Measurements from ENCODE around the gene CRADD.

The CRADD gene

DNA sequence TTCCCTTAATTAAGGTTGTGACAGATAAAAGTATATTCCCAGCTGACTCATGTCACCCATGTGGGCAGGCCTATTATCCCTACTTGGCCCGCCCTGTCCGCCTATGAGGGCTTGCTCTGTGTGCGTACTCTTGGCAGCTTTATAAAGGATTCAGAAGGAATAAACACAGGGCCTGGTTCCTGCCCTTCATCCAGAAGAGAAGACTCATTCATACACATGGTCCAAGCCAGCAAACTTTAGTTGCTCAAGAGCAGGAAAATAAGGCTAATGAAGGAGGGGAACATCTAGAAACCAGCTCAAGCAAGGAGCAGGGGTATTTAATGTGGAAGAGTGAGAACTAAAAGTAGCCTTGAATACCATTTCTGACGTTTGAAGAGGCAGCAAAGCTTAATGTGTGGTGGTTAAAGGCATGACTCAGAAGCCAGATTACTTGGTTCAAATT, 141.9 kb downstream of the CRADD start:
- DNase-seq = no peak

DNA sequence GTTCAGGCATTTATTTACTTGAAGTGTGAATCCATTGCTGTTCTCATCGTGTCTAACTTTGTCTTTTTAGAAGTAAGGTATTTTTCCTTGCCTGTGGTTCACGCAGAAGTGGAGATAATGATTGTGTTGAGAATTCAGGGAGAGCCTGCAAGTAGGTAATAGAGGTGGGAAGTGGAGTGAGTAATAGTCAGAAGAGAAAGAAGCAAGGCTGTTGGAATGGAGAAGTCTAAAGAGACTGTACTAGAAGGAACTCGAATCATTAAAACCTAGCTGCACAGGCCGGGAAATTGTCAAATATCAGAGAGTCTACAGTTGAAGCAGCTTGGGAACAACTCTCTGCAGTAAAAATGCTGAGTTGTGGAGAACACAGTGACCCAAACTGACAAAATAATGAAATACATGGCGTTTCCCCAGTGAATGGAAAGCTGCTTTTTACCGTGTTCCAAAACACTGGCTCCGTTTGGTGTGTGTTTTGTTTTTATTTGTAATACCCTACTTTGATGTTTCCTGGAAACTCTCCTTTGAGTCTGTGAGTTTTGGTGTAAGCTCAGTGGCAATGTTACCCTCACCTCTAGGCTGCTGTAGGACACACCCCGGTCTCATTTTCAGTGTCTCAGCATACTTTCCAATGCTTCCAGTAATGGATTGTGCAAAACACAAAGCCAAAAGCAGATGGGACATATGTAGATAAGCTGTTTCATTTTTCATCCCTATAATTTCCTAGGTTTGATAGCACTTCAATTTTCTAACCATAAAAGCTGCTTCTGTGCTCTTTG, 146.6 kb downstream of the CRADD start:
- DNase-seq = no peak

DNA sequence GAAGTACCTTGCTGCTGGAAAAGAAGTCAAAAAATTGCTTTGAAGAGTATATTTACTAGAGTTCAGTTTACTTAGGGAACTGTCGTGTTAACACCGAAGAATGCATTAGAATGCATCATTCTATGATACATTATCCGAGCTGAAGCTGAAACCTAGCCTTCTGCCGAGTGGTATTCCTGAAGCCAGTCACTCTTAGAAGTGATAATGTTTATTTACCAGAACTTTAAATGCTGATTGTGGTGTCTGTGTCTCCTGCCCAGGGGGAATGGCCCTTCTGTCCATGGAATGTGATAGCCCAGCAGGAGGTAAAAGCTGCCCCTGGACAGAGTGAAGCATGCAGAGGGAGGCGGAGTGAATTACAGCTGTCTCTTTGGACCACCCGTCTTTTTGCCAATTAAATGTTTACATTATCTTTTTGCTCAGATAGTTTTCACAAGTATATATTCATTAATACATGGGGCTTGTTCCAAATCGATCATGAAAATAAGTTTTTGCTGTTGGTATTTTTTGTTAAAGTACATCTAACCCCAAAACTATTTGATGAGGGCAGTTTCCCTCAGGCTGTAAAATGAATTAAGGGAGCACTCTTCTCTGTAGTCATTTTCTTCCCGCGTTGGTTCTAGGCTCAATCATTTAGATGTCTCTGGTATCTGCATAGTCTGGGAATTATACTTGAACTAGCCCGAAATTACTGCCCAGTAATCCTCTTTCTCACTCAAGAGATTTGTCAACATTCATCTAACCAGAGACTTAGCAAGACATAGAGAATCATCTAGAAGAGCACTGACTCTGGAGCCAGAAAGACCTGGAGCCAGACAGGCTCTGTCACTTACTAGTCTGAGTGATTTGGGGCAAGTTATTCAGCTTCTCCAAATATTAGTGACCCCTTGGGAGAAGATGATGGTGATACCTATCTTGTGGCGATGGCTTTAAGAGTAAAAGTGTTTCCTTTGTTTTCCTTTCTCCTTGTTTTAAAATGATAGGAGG, 147.6 kb downstream of the CRADD start:
- DNase-seq = no peak

DNA sequence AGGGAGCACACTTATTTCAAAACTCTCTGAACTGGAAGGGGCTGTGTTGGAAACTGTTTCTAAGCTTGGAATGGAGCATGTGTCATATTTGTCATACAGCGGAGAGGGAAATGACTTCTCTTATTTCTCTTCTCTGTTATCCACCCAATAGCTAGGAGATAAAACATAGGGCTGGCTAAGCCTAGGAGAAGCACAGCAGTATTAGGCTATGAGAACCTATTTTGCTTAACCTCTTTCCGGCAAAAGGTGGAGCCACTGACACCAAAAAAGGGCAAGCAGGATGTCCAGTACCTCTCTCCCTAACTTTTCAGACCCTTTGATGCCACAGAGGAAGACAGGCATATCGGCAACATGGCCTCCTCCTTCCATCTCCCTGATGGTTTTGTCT, 148.3 kb downstream of the CRADD start:
- no peak for DNase-seq

DNA sequence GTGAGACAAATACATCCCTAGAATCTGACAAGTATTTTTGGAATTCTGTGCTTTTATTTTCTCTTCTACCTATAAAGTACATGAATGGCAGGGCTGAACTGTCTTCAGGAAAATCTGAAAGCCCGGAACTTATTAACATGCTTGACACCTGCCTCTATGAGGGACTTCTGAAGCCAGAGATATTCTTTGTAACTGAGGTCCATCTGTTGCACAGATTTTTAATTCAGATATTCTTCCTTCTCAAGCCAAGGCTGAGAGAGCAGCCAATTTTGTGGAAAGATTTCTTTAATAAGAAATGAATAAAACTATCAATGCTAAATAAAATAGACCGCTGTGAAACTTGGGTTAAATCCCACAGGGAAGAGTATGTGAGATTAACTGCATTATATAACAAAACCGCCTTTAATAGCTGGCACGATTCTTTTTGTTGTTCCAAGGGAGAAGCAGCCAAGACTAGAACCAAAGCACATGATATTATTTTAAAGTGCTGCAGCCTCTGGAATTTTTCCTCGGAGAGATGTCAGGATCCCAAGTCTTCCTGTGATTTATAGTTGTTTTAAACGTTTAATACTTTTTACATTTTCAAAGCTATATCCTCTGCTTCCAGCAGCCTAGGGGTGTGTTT, 148.9 kb downstream of the CRADD start:
- no peak for DNase-seq

DNA sequence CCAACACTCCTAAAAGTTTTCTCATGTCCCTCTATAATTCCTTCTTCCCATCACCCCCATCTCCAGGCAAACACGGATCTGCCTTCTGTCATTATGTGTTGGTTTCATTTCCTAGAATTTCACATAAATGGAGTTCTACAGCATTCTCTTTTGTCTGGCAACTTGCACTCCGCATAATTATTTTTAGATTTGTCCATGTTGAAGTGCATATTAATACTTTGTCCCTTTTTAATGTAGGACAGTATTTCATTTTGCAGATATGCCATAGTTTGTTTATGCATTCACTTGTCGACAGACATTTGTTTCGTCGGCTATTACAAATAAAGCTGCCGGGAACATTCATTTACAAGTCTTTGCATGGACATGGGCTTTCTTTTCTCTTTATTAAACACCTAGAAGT, 150.0 kb downstream of the CRADD start:
- DNase-seq = no peak

DNA sequence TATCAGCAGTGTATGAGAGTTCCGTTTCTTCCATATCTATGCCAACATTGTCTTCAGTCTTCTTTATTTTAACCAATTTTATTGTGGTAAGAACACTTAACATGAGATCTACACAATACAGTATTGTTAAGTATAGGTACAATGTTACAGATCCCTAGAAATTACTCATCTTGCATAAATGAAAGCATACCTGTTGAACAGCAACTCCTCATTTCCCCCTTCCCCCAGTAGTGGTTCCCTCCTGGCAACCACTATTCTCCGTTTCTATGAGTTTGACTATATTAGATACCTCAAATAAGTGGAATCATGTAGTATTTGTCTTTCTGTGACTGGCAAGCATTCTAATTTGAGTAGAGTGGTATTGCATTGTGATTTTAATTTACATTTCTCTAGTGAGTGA, 150.5 kb downstream of the CRADD start:
- DNase-seq = peak; percentile 0

DNA sequence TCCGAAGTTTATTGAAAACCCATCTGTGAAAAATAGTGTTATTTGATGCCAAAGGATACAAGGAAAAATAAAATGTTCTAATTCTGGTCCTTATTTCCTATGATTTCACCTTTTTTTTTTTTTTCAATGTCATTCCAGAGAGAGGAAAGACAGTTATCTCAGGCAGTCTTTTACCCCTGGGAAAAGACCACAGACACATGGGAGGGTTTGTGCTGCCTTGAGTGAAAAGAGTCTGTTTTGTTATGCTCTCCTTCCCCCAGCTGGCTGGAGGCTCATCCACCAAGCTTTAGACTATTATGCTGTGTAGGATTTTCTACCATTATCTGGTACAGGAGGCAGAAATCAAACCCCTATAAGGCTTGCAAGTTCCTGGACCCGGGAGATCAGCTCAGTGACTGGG, 151.8 kb downstream of the CRADD start:
- DNase-seq = no peak

DNA sequence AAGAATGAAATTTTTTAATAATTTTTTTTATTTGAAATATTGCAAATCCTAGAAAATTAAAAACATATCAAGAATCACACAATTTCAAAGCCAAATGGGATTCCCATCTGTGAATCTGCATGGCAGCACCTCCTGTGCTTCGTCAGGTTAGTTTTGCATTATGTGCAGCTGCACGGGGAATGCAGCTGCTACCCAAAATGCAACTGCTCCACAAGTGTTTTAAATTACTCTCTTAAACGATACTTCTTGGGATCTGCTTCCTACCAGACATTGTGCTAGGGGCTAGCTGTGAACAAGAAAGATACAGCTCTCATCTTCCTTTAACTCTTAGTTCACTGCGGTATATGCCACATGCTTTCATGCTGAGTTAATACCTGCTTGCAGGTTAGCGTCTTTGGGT, 154.2 kb downstream of the CRADD start:
- DNase-seq = no peak

DNA sequence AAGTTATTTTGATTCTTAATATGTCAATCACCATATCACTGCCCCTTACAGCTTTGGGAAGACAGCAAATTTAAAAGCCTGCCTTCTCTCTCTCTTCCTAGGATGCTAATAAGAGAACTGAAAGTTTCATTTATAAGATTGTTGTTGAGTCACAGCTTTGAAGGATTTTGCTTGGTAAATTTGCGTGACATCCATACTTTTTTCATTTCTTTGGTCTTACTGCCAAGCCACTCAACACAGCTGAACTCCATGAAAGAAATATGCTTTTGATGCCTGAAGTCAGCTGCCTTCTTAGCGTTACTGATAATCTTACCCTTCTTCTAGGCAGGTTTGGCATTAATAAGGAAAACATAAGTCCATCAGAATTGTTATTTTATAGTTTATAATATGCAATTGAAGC, 155.0 kb downstream of the CRADD start:
- DNase-seq = no peak

DNA sequence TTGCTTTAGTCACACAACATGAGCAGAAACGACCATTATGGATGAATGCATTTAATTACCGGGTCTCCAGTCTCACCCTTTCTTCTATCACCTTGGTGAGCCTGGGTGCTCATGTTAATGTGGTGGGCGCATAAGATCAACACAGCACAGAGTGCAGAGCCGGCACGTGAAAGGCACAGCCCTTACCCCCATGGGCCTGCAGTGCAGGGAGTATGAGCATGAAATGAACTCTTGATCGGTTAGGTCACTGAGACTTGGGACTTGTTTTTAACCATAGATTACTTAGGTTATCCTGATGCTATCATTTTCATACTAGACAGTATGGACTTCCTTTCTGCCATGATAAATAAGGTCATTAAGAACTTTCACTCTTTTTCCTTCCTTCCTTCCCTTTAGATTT, 156.8 kb downstream of the CRADD start:
- no peak for DNase-seq

DNA sequence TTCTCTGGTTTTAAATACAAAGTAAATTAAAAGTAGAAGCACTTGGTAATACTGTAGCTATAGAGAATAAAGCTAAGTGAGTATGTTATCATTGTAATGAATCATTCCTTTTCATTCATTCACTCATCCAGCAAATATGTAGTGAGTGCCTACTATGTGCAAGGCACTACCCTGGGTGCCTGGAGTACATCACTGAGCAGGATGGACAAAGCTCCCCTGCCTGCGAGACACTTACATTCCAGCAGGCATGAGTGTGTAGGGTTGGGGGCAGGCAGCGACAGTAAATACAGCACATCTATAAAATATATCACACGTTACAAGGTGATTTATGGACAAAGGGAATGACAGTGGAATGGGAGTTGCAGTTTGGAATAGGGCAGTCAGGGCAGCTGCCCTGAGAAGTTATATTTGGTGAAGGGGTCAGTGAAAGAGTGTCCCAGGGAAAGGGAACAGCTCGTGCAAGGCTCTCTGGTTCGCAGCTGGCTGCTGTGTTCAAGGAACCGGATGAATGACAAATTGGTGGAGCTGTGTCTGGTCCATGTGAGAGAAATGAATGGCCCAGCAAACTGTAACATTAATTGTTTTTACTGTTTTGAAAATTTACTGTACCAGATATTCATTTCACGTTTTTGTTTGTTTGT, 159.6 kb downstream of the CRADD start:
- no peak for DNase-seq

DNA sequence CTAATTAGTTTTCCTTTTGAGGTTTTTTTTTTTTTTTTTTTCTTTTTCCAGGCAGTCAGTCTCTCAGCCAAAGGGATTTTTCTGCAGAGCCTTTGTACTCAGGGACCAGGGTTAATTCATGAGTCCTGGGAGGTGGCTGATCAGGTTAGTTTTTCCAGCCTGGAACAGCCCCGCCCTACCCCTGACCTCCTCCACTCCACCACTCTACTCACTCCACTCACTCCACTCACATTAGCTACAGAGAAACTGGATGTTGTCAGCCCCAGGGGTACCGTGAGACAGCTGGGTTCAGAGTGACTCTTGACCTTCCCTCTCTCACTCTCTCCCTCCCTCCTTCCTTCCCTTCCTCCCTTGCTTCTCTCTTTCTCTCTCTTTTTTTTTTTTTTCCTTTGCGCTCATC, 161.0 kb downstream of the CRADD start:
- no peak for DNase-seq

DNA sequence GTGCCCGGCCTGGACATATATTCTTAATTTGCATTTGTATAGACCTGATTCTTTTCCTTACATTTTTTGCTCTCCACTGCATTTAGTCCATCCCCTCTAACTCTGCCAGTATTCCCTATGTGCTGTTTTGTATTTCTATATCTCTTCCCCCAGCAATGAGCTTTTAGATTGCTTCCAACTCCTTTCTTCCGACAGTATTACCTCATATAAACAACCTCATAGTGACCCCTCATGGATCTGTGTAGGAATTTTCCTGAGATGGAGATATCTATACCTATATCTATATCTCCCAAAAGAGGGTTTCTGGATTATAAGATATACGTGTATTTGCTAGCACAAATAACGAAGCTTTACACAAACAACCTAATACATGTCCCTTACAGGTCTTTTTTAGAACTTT, 161.9 kb downstream of the CRADD start:
- no peak for DNase-seq

DNA sequence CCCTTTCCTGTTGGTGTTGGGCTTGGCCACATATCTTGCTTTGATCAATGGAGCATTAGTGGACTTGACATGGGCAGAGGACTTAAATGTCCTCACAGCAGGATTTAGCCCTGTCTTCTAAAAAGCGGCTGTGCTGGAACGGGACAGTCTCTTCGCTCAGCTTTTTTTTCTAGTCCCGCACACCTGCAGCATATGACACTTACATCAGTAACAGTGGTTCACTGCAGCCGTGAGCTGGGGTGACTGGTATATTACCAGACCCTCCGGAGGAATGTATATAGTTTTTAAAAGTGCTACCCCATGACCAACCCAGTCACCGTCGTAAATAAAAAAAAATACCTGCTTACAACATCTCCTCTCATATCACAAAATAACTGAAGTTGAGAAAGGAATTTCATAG, 164.5 kb downstream of the CRADD start:
- no peak for DNase-seq

DNA sequence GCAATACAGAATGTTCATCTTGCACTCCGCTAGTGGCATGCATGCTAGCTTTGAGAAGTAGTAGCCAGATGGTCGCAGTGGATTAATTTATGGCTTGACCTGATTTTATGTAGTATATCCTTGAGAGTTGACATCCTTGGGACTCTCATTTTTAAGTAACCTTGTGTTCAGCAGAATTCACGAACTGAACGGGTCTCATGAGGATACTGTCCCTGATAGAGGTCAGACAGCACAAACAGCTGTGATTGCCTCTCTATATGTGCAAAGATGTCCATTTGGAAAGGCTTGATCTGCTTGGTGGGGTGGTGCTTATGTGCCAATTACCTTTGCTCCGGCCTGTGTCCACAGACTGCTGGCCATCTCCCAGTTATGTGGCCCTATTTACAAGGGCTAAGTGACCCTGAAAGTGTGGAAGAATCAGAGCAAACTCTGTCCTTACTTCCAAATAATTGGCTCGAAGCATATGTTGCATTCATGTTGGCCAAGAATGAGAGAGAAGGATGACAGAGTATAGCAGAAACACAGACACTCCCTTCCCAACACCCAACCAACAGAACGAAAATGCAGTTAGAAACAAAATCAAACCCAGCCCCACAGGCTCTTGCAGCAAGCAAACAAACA, 167.1 kb downstream of the CRADD start:
- no peak for DNase-seq

DNA sequence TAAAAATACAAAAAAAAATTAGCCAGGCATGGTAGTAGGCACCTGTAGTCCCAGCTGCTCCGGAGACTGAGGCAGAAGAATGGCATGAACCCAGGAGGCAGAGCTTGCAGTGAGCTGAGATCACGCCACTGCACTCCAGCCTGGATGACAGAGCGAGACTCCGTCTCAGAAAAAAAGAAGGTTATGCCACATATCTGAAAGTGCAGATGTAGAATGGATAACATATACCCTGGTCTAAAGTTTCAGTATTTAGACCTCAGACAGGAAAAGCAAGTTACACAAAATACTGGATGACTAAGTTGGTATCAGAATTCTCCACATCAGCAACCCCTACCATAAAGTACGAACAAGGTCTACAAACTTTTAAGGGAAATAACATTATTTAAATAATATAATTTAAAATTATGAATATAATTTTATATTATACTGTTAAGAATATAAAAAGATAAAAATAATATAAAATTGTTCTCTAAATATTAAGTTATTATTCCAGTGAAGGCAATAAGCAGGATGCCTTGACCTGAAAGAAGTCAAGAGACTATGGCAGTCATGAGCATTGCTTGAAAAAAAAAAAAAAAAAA, 169.9 kb downstream of the CRADD start:
- no peak for DNase-seq

DNA sequence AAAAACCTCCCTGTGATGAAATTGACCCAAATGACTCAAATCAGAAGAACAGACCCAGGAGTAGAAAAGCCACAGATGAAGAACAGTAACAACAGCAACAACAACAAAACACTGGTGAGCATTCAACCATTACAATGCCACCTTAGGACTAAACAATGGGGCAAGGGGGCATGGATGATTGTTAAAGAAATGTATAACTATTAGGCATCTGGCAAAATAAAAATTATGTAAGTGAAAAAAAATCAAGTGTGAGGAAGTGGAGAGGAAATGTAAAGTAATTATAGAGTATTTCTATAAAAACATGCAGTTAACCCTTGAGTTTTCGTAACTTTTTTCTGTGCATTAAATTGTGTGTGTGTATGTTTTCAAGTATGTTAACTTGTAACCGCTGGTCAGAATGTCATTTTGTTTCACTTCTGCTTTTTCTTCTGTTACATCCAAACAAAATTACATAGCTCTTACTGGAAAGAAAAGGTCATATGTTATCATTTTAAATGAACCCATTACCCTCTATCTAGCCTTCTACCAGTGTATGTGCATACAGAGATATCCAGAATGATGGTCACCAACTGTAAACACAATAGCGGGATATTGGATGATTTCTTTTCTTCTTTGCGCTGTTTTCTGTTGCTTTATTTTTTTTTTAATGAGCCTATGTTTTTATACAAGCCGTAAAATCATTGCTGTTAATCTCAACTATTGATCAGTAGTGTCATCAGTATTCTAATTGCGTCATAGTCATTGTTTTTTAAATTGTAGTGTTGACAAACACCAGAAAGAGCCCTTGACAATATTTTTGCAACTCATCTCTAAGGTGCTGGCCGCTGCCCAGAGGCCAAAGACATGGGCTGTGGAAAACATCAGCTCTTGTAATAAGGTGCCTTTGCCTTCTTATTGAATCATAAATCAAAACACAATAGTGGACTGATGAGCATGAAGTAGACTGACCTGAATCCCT, 170.6 kb downstream of the CRADD start:
- DNase-seq = no peak

DNA sequence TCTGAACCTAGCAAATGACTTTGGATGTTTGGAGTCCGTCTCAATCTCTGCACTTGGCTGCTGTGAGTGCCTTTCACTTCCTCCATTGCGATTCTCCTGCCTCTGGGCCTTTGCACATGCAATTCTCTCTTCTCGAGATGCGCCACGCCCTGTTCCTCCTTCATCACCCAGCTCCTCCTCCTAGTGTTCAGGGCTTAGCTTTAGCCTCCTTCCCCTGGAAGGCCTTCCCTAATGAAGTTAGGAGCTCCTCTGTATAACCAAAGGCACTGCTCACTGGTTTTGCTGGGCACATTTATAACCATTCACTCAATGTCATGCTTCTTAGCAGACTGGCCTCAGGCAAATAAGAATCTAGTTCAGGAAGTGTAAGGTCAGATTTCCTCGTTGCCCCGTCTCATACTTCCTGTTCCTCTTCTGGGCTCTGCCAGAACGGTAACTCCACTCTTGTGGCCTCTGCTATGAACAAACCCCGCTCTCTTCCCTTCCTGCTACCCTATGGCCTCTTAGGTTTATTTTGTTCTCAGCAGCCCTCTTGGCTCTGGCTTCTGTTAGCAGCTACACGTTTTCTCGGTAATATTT, 171.4 kb downstream of the CRADD start:
- no peak for DNase-seq

DNA sequence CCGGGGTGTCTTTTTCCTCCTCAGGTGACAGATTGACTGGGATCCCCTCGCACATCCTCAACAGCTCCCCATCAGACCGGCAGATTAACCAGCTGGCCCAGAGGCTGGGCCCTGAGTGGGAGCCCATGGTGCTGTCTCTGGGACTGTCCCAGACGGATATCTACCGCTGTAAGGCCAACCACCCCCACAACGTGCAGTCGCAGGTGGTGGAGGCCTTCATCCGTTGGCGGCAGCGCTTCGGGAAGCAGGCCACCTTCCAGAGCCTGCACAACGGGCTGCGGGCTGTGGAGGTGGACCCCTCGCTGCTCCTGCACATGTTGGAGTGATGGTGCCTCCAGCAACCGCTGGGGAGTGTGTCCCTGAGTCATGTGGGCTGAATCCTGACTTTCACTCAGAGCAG, 172.8 kb downstream of the CRADD start:
- no peak for DNase-seq

Data from NCI-H1092 treated with DMSO at 0.1 percent for 48 hours (cell line).